SK-N-SH treated with all-trans-retinoic acid at 6 μM for 48 hours (cell line): ENCODE data around the gene MTIF2.
"Not testable (repeated sequence)": the region's sequence is repeated elsewhere in the genome, so short reads cannot be mapped to it uniquely, and the experiment has no call there.

Source experiments
- ATAC-seq: fragments of 200-7000 bp; cut with Tn5 transposase; 3 replicates; pipeline ENCODE4 v1.9.1; 2020; ENCODE audit warnings: mild to moderate bottlenecking, moderate library complexity
- ARNTL ChIP-seq: fragments of 450-650 bp; formaldehyde crosslinking; IDR thresholded peaks from 2 replicates; pipeline ENCODE4 v1.5.0; 2020; ENCODE audit warnings: low read depth, mild to moderate bottlenecking, moderate library complexity, borderline replicate concordance
- BACH2 ChIP-seq: fragments of 250-450 bp; sonication (Bioruptor Pico); IDR thresholded peaks from 2 replicates; pipeline ENCODE4 v1.9.0; 2021; ENCODE audit warnings: mild to moderate bottlenecking, borderline replicate concordance
- CSDC2 ChIP-seq: fragments of 250-450 bp; sonication (Bioruptor Pico); IDR thresholded peaks from 2 replicates; pipeline ENCODE4 v1.5.0; 2020; ENCODE audit warnings: mild to moderate bottlenecking, moderate library complexity
- ESRRG ChIP-seq: fragments of 250-450 bp; sonication (Bioruptor Pico); IDR thresholded peaks from 2 replicates; pipeline ENCODE4 v1.6.1; 2021; ENCODE audit warnings: mild to moderate bottlenecking
- GLIS3 ChIP-seq: fragments of 250-450 bp; sonication (Bioruptor Pico); IDR thresholded peaks from 2 replicates; pipeline ENCODE4 v1.5.0; 2020; ENCODE audit warnings: mild to moderate bottlenecking, moderate library complexity
- ISL1 ChIP-seq: fragments of 250-450 bp; sonication (Bioruptor Pico); IDR thresholded peaks from 2 replicates; pipeline ENCODE4 v2.1.2; 2022; ENCODE audit warnings: mild to moderate bottlenecking, moderate library complexity
- OSR1 ChIP-seq: fragments of 250-450 bp; sonication (Bioruptor Pico); IDR thresholded peaks from 2 replicates; pipeline ENCODE4 v1.8.0; 2022; ENCODE audit warnings: moderate library complexity, mild to moderate bottlenecking, inconsistent platforms
- PATZ1 ChIP-seq: fragments of 250-450 bp; sonication (Bioruptor Pico); IDR thresholded peaks from 2 replicates; pipeline ENCODE4 v1.8.0; 2020; ENCODE audit warnings: mild to moderate bottlenecking, moderate library complexity, borderline replicate concordance
- PPARA ChIP-seq: fragments of 250-450 bp; sonication (Bioruptor Pico); IDR thresholded peaks from 2 replicates; pipeline ENCODE4 v1.5.0; 2020; ENCODE audit warnings: mild to moderate bottlenecking, borderline replicate concordance
- RARB ChIP-seq: fragments of 250-450 bp; sonication (Bioruptor Pico); IDR thresholded peaks from 2 replicates; pipeline ENCODE4 v1.8.0; 2021; ENCODE audit warnings: mild to moderate bottlenecking, moderate library complexity
- TCF4 ChIP-seq: fragments of 250-450 bp; sonication (Bioruptor Pico); IDR thresholded peaks from 2 replicates; pipeline ENCODE4 v1.8.0; 2021; ENCODE audit warnings: mild to moderate bottlenecking, moderate library complexity, borderline replicate concordance
- TOX ChIP-seq: fragments of 250-450 bp; sonication (Bioruptor Pico); IDR thresholded peaks from 2 replicates; pipeline ENCODE4 v1.8.0; 2021; ENCODE audit warnings: mild to moderate bottlenecking, moderate library complexity, borderline replicate concordance
- TSHZ2 ChIP-seq: fragments of 250-450 bp; sonication (Bioruptor Pico); IDR thresholded peaks from 2 replicates; pipeline ENCODE4 v1.5.0; 2020; ENCODE audit warnings: mild to moderate bottlenecking, moderate library complexity
- ZC3H10 ChIP-seq: fragments of 250-450 bp; sonication (Bioruptor Pico); IDR thresholded peaks from 2 replicates; pipeline ENCODE4 v1.5.1; 2021; ENCODE audit warnings: mild to moderate bottlenecking, moderate library complexity
- ZFP30 ChIP-seq: fragments of 450-650 bp; formaldehyde crosslinking; IDR thresholded peaks from 2 replicates; pipeline ENCODE4 v1.5.0; 2022; ENCODE audit warnings: mild to moderate bottlenecking, moderate library complexity
- ZNF565 ChIP-seq: fragments of 450-650 bp; formaldehyde crosslinking; conservative IDR thresholded peaks from 2 replicates; pipeline ENCODE4 v1.5.0; 2020; ENCODE audit warnings: low read depth, mild to moderate bottlenecking, moderate library complexity
- ZNF70 ChIP-seq: fragments of 450-650 bp; formaldehyde crosslinking; IDR thresholded peaks from 2 replicates; pipeline ENCODE4 v1.5.0; 2020; ENCODE audit warnings: mild to moderate bottlenecking, moderate library complexity
- ZNF8 ChIP-seq: fragments of 450-650 bp; formaldehyde crosslinking; IDR thresholded peaks from 2 replicates; pipeline ENCODE4 v1.5.0; 2020; ENCODE audit warnings: mild to moderate bottlenecking, moderate library complexity
- TF ChIP-seq, protein P1 (sequence below): fragments of 250-450 bp; sonication (Bioruptor Pico); IDR thresholded peaks from 2 replicates; pipeline ENCODE4 v1.8.0; 2021; ENCODE audit warnings: low read depth, mild to moderate bottlenecking, moderate library complexity, borderline replicate concordance
- TF ChIP-seq, protein P2 (sequence below): fragments of 250-450 bp; sonication (Bioruptor Pico); IDR thresholded peaks from 2 replicates; pipeline ENCODE4 v1.5.1; 2021; ENCODE audit warnings: mild to moderate bottlenecking, moderate library complexity
- TF ChIP-seq, protein P3 (sequence below): fragments of 250-450 bp; sonication (Bioruptor Pico); IDR thresholded peaks from 2 replicates; pipeline ENCODE4 v1.5.1; 2020; ENCODE audit warnings: low read depth, mild to moderate bottlenecking, moderate library complexity

Gene MTIF2

GRCh38 chr2:55229221-55229620 is 39.8 kb downstream of the MTIF2 start:
- TF ChIP-seq PPARA (no peak), ESRRG (CRISPR knock-in tag) (no peak), BACH2 (no peak), TCF4 (CRISPR knock-in tag) (no peak), ZNF565 (CRISPR knock-in tag) (no peak), ZC3H10 (no peak), ZFP30 (CRISPR knock-in tag) (no peak), ZNF70 (CRISPR knock-in tag) (no peak), TSHZ2 (no peak), OSR1 (CRISPR knock-in tag) (no peak), CSDC2 (no peak)
- ATAC-seq, result no peak

DNA sequence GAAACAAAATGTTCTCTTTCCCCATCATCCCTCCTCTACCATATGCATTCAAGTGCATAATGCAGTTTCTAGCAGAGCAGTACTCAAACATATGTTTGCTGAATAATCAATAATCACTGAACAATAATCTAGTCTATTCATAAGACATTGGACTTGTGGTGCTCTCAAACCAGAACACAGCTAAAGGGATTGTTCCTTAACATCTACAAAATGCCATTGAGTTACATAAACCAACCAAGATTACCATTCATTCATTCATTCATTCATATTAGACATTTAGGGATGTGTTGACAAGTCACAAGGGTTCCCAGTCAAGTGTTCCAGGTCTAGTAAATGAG is 40.8 kb downstream of the MTIF2 start:
- no peak for TF ChIP-seq CSDC2
- TF ChIP-seq, protein P1, sequence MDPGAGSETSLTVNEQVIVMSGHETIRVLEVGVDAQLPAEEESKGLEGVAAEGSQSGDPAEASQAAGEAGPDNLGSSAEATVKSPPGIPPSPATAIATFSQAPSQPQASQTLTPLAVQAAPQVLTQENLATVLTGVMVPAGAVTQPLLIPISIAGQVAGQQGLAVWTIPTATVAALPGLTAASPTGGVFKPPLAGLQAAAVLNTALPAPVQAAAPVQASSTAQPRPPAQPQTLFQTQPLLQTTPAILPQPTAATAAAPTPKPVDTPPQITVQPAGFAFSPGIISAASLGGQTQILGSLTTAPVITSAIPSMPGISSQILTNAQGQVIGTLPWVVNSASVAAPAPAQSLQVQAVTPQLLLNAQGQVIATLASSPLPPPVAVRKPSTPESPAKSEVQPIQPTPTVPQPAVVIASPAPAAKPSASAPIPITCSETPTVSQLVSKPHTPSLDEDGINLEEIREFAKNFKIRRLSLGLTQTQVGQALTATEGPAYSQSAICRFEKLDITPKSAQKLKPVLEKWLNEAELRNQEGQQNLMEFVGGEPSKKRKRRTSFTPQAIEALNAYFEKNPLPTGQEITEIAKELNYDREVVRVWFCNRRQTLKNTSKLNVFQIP (CRISPR knock-in tag), result no peak
- no peak for ATAC-seq

DNA sequence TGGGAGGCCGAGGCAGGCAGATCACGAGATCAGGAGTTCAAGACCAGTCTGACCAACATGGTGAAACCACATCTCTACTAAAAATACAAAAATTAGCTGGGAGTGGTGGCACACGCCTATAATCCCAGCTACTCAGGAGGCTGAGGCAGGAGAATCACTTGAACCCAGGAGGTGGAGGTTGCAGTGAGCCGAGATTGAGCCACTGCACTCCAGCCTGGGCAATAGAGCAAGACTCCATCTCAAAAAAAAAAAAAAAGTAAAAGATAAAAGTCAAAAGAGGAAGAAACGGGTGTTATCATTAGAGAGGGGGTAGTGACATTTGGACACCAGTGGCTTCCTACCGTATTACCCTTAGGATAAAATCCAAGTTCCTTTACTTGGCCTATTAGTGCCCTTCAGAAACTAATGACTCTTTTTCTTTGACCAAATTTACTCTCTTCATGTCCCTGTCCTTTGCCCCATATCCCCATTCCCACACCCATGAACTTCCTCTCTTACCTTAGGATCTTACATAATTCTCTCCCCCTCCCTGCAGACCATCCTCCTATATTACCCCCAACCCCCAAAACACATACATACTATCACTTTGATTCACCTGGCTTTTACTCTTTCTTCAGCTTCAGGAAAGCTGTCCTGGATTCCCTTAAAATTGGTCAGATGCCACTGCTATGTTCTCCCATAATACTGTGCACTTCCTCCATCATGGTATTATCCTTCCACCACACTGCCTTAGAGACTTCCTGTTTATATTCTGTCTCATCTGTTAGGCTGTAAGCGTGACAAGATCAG is 41.4 kb downstream of the MTIF2 start:
- not testable (repeated sequence) for ATAC-seq

GRCh38 chr2:55225481-55226020 is 43.5 kb downstream of the MTIF2 start:
- no peak for ATAC-seq
- TF ChIP-seq, protein P2, sequence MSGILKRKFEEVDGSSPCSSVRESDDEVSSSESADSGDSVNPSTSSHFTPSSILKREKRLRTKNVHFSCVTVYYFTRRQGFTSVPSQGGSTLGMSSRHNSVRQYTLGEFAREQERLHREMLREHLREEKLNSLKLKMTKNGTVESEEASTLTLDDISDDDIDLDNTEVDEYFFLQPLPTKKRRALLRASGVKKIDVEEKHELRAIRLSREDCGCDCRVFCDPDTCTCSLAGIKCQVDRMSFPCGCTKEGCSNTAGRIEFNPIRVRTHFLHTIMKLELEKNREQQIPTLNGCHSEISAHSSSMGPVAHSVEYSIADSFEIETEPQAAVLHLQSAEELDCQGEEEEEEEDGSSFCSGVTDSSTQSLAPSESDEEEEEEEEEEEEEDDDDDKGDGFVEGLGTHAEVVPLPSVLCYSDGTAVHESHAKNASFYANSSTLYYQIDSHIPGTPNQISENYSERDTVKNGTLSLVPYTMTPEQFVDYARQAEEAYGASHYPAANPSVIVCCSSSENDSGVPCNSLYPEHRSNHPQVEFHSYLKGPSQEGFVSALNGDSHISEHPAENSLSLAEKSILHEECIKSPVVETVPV (CRISPR knock-in tag), result no peak
- no peak for TF ChIP-seq ZNF8
- no peak for TF ChIP-seq RARB (CRISPR knock-in tag)
- TF ChIP-seq ARNTL (CRISPR knock-in tag), result no peak
- TF ChIP-seq, protein P1 (CRISPR knock-in tag), result no peak
- no peak for TF ChIP-seq PPARA
- no peak for TF ChIP-seq TCF4 (CRISPR knock-in tag)
- TF ChIP-seq BACH2, result no peak
- TF ChIP-seq TOX, result no peak
- no peak for TF ChIP-seq ZC3H10
- TF ChIP-seq, protein P3, sequence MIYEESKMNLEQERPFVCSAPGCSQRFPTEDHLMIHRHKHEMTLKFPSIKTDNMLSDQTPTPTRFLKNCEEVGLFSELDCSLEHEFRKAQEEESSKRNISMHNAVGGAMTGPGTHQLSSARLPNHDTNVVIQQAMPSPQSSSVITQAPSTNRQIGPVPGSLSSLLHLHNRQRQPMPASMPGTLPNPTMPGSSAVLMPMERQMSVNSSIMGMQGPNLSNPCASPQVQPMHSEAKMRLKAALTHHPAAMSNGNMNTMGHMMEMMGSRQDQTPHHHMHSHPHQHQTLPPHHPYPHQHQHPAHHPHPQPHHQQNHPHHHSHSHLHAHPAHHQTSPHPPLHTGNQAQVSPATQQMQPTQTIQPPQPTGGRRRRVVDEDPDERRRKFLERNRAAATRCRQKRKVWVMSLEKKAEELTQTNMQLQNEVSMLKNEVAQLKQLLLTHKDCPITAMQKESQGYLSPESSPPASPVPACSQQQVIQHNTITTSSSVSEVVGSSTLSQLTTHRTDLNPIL (CRISPR knock-in tag), result no peak
- TF ChIP-seq ISL1 (CRISPR knock-in tag), result no peak
- TF ChIP-seq CSDC2, result no peak
- TF ChIP-seq ESRRG (CRISPR knock-in tag), result no peak
- TF ChIP-seq ZNF565 (CRISPR knock-in tag), result no peak
- no peak for TF ChIP-seq PATZ1 (CRISPR knock-in tag)
- TF ChIP-seq GLIS3 (CRISPR knock-in tag), result no peak
- TF ChIP-seq OSR1 (CRISPR knock-in tag), result no peak
- no peak for TF ChIP-seq TSHZ2
